GM12872 (cell line): ENCODE data around the gene MYH4.

ENCODE experiments used
- CTCF ChIP-seq: IDR thresholded peaks from 3 replicates; pipeline ENCODE4 v1.5.1; 2011; ENCODE audit warnings: low read depth, mild to moderate bottlenecking, low read length, moderate library complexity; ENCODE audit not compliant: insufficient read depth

MYH4 gene

GRCh38 chr17:10421211-10421610, 48.1 kb downstream of the MYH4 start:
- TF ChIP-seq CTCF = no peak

DNA sequence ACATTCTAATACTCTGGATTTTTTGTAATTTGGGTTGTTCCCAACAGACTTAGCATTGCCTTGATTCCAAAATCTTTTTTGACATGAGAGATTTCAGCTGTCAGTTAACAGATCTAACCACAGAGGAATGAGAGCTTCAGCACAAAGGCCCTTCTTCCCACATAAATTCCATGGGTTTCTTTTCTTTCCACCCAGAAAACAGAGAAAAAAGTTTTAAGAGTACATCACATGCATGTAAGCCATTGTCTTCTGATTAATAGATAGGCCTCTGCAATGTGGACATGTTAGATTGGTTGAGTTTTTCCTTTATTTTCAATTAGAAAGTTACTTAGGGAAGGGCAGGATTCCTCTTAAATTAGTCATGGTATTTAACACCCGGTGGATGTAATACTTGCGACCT, 48.5 kb downstream of the MYH4 start:
- no peak for TF ChIP-seq CTCF

DNA sequence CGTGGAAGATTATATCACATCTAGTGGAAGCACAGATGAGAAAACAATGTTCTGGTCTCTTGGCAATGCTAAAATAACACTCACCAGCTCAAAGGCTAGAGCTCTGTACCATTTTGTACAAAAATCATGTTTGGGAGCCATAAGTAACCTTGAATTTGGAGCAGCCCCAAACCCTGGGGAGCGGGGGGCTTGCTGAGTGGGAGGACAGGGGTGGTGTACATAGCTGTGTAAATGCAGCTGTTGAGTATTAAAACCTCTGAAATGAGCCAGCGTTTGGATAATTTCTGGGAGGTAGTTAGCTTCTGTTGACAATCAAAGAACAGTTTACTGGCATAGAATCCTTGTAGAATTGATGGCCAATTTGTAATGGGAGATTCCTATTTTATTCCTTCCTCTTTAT, 51.9 kb downstream of the MYH4 start:
- no peak for TF ChIP-seq CTCF

DNA sequence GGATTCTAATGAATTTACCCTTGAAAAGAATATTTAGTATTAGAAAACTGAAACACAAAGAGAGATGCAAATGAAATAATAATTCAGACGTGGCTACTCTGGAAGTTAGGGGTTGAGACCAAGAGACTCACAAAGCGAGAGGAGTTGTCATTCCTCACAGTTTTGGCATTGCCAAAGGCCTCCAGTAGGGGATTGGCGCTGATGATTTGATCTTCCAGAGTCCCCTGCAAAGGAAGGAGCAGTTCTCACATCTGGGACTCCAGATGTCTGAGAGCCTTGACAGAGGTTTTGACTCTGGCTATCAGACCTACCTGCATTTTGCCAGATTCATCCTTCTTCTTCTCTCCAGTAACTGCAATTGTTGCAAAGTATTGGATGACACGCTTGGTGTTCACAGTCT, 54.2 kb downstream of the MYH4 start:
- no peak for TF ChIP-seq CTCF

DNA sequence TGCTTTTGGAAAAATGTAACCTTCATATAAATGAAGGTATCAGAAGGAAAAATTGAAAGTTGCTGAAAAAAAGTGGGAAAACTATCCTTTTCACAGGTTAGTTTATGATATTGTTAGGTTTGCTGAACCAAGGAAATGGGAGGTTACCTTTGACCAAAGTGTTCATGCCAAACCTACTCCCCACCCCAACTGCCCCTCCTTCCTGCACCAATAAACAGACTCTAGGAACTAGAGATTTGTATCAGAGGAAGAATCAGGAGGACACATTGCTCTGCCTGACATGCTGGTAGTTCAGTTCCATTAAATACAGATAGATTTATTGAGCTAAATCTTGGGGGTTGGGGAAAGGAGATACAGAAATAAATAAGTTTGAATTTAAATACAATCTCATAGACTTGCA, 65.8 kb downstream of the MYH4 start:
- no peak for TF ChIP-seq CTCF

DNA sequence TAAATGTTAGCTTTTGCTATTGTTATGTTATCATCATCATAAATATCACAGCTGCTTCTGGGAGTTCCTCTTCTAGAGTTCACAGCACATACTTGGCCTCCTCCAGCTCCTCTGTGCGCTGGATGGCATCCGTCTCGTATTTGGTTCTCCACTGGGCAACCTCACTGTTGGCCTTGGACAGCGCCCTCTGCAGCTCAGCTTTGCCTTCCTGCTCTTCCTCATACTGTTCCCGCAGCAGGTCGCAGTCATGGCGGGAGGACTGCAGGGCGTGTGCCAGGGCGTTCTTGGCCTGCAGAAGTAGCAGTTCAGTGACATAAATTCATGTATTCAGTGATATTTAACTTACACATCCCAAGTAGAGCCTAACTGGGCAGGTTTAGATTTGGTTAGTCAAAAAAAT, 71.0 kb downstream of the MYH4 start:
- TF ChIP-seq CTCF = no peak

- no peak for TF ChIP-seq CTCF
Observed at GRCh38 chr17:10396524-10397163, 72.7 kb downstream of the MYH4 start.

GRCh38 chr17:10394201-10394887, 75.0 kb downstream of the MYH4 start:
- TF ChIP-seq CTCF = no peak
